HG03135 (cell line): ENCODE data around the gene ARL8A.
"Not testable (repeated sequence)": the region's sequence is repeated elsewhere in the genome, so short reads cannot be mapped to it uniquely, and the experiment has no call there.

Experiments
- ATAC-seq: cut with Tn5 transposase; IDR thresholded peaks from one replicate; pipeline ENCODE4 v1.9.1; 2021; ENCODE audit warnings: mild to moderate bottlenecking, moderate library complexity; ENCODE audit not compliant: unreplicated experiment

Gene ARL8A

GRCh38 chr1:202143011-202143767, 1.3 kb downstream of the ARL8A start:
- ATAC-seq: peak; percentile 38

GRCh38 chr1:202141468-202141867, 3.1 kb downstream of the ARL8A start:
- ATAC-seq: not testable (repeated sequence)

- ATAC-seq: no peak
Measured at GRCh38 chr1:202140833-202141232, 3.7 kb downstream of the ARL8A start.

GRCh38 chr1:202135221-202135721, 9.3 kb downstream of the ARL8A start:
- ATAC-seq: peak; percentile 65

- no peak for ATAC-seq
Measured at GRCh38 chr1:202134645-202135172, 9.8 kb downstream of the ARL8A start.

GRCh38 chr1:202133989-202134388, 10.5 kb downstream of the ARL8A start:
- ATAC-seq: no peak

- no peak for ATAC-seq
Measured at GRCh38 chr1:202133496-202133895, 11.0 kb downstream of the ARL8A start.

GRCh38 chr1:202133001-202133400, 11.5 kb downstream of the ARL8A start:
- ATAC-seq: no peak

- ATAC-seq: no peak
Measured at GRCh38 chr1:202131956-202132821, 12.3 kb downstream of the ARL8A start.

GRCh38 chr1:202130816-202131522, 13.6 kb downstream of the ARL8A start:
- ATAC-seq: no peak

GRCh38 chr1:202130297-202130721, 14.2 kb downstream of the ARL8A start:
- no peak for ATAC-seq

GRCh38 chr1:202129453-202130296, 14.9 kb downstream of the ARL8A start:
- ATAC-seq: no peak

GRCh38 chr1:202127836-202128622, 16.5 kb downstream of the ARL8A start:
- no peak for ATAC-seq

GRCh38 chr1:202127061-202127460, 17.5 kb downstream of the ARL8A start:
- ATAC-seq: no peak

GRCh38 chr1:202126426-202126825, 18.1 kb downstream of the ARL8A start:
- no peak for ATAC-seq

- ATAC-seq: no peak
Measured at GRCh38 chr1:202125611-202126010, 18.9 kb downstream of the ARL8A start.

- no peak for ATAC-seq
Measured at GRCh38 chr1:202124142-202124541, 20.4 kb downstream of the ARL8A start.

- ATAC-seq: no peak
Measured at GRCh38 chr1:202123336-202123813, 21.2 kb downstream of the ARL8A start.
